RWPE1 (cell line): ENCODE data around the gene RNF26.

Experiments used
- CTCF ChIA-PET: fragments of 350-600 bp; sonication (Branson Sonifier 250); formaldehyde crosslinking; extraction: SDS; loops from one replicate; lab custom pipeline; 2021; lab: Yijun Ruan, JAX
- POLR2A ChIA-PET: fragments of 400-600 bp; formaldehyde crosslinking; extraction: SDS; loops from one replicate; lab custom pipeline; 2020; ENCODE audit warnings: antibody characterized with exemption; ENCODE audit not compliant: low non-redundant PET; lab: Yijun Ruan, JAX
- DNase-seq: peaks from one replicate; pipeline ENCODE4 v3.0.0; 2012; ENCODE audit warnings: low spot score
- H3K27ac ChIP-seq: fragments of 450-650 bp; 2 replicates; pipeline ENCODE4 v1.5.1; 2017
- TF ChIP-seq, protein P1 (sequence below): fragments of 450-650 bp; conservative IDR thresholded peaks from 2 replicates; pipeline ENCODE4 v1.5.1; 2017; ENCODE audit warnings: low read depth, mild to moderate bottlenecking

The RNF26 gene

DNA sequence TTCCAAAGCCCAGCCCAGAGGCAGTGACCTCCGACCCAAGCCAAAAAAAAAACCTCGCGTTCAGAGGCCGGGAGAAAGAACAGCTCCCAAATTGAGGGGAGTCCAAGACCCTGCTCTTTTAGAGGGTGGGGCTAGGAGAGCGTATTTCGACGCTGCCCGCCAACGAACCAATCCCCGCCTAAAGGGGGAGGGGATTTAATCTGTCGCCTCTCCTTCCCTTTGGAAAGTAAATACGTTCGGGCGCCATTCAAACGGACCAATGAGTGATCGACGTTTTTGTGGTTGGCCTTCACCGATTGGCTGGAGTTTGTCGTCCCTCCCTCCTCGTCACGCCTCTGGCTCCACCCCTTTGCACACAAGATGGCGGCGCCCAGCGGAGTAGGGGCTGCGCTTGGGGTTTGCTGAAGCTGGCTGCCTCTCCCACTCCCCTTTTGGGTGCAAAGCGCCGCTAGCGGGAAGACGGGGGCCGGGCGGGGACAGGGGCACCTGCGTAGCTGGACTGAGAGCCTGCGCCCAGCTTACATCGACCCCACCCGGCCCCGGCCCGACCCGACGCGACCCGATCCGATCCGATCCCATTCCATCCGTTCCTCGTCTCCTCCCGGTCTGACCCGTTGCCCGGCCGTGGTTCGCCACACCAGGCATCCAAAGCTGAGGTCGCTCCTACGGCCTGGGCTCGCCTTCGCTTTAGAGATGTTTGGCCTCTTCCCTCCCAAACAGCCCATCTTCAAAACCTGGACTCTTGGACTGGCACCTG, at the start of gene RNF26:
Gene RNF26 (plus strand): TSS at position 354 of the 757 bp plus-strand sequence. CDS start 596 bp downstream, outside the sequence.
- TF ChIP-seq, protein P1, sequence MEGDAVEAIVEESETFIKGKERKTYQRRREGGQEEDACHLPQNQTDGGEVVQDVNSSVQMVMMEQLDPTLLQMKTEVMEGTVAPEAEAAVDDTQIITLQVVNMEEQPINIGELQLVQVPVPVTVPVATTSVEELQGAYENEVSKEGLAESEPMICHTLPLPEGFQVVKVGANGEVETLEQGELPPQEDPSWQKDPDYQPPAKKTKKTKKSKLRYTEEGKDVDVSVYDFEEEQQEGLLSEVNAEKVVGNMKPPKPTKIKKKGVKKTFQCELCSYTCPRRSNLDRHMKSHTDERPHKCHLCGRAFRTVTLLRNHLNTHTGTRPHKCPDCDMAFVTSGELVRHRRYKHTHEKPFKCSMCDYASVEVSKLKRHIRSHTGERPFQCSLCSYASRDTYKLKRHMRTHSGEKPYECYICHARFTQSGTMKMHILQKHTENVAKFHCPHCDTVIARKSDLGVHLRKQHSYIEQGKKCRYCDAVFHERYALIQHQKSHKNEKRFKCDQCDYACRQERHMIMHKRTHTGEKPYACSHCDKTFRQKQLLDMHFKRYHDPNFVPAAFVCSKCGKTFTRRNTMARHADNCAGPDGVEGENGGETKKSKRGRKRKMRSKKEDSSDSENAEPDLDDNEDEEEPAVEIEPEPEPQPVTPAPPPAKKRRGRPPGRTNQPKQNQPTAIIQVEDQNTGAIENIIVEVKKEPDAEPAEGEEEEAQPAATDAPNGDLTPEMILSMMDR: no peak
- peak within 1 kb of the TSS; percentile 82 for H3K27ac ChIP-seq
- DNase-seq: peak; percentile 100
- CTCF ChIA-PET: no interaction called here
- POLR2A ChIA-PET: interaction anchor here (0.6 kb wide), 1 partner anchor 42 kb away, joined by 3 read pairs; no protein-coding TSS in a partner anchor

DNA sequence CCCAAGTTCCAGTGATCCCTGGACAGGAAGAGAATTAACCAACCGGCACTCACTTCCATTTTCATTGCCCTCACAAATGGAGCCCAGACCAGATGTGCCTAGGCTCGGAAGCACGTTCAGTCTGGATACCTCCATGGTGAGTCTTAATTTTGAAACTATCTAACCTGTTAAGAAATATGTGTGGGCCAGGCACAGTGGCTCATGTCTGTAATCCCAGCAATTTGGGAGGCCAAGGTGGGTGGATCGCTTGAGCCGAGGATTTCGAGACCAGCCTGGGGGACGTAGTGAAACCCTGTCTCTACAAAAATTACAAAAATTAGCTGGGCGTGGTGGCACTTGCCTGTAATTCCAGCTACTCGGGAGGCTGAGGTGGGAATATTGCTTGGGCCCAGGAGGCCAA, 48.9 kb upstream of the RNF26 start:
- H3K27ac ChIP-seq: no peak overlapping the region
- TF ChIP-seq, protein P1: no peak
- ChIA-PET CTCF (interaction anchor here (0.6 to 1.3 kb wide), 3 partner anchors 12 to 96 kb away, joined by 3 to 5 read pairs (median 5); partner anchors contain the start of gene USP2), POLR2A (no interaction called here)
- no peak for DNase-seq

DNA sequence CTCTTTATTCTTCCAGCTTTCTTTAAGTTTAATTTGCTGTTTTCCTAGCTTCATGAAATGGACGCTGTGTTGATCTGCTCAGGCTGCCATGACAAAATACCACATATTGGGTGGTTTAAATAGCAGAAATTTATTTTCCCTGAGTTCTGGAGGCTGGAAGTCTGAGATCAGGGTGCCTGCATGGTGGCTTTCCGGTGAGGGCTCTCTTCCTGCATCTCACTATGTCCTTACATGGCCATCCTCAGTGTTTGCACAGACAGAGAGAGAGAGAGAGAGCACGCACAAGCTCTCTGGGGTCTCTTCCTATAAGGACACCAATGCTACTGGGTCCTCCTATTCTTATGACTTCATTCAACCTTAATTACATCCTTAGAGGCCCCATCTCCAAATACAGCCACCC, 46.1 kb upstream of the RNF26 start:
- ChIA-PET CTCF (interaction anchor here (0.6 to 0.8 kb wide), 3 partner anchors 16 to 338 kb away, joined by 3 to 4 read pairs (median 4); no protein-coding TSS in a partner anchor), POLR2A (no interaction called here)
- H3K27ac ChIP-seq: no peak overlapping the region
- DNase-seq: no peak
- TF ChIP-seq, protein P1: no peak

DNA sequence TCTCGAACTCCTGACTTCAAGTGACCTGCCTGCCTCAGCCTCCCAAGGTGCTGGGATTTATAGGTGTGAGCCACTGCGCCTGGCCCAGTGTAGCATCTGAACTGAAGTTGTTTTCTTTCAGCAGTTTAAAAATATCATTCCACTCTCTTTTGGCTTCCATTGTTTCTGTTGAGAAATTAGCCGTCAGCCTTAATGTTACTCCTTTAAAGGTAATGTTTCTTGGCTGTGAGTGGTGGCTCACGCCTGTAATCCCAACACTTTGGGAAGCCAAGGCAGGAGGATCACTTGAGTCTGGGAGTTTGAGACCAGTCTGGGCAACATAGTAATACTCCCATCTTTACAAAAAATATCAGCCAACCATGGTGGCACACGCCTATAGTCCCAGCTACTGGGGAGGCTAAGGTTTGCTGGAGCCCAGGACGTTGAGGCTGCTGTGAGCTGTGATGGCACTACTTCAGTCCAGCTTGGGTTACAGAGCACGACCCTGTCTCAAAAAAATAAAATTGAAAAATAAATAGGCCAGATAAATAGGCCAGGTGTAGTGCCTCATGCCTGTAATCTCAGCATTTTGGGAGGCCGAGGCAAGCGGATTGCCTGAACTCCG, 43.3 kb upstream of the RNF26 start:
- CTCF ChIA-PET: interaction anchor here (0.6 to 0.8 kb wide), 2 partner anchors 13 to 31 kb away, joined by 3 read pairs; no protein-coding TSS in a partner anchor

DNA sequence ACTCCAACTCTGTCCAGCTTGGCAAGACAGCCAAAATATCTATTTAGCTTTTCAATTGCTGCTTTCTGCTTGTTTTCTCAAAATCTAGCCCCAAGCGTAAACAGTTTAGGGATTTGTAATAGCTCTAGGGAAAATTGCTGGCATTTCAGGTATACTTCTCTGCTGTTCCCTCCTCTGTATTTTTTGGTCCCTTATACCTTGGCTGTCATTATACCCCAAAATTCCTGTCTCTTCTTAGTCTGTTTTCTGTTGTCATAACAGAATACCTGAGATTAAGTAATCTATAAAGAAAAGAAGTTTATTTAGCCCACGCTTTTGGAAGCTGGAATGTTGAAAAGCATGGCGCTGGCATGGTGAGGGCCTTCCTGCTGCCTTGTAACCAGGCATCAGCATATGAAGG, 40.9 kb upstream of the RNF26 start:
- TF ChIP-seq, protein P1: no peak
- DNase-seq: no peak
- CTCF ChIA-PET: interaction anchor here (0.6 to 1.2 kb wide), 3 partner anchors 26 to 63 kb away, joined by 4 to 7 read pairs (median 5); no protein-coding TSS in a partner anchor
- POLR2A ChIA-PET: no interaction called here
- no peak overlapping the region for H3K27ac ChIP-seq

More for the DNA sequence above, 43.3 kb upstream of the RNF26 start:
- DNase-seq: no peak
- no peak overlapping the region for H3K27ac ChIP-seq
- TF ChIP-seq, protein P1: no peak
- POLR2A ChIA-PET: no interaction called here

DNA sequence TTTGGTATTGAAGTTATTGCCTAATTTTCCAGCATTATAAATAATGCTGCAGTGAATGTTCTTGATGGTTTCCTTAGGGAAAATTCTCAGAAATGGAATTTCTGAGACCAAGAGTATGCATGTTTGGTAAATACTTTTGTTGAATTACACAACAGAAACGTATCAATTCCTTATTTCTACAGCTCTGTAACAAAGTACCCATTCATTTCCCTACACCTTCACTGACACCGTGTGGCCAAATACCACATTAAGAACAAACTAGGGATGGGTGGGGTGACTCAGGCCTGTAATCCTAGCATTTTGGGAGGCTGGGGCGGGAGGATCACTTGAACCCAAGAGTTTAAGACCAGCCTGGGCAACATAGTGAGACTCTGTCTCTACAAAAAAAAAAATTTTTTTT, 39.1 kb upstream of the RNF26 start:
- ChIA-PET POLR2A (no interaction called here), CTCF (interaction anchor here (0.6 kb wide), 1 partner anchor 86 kb away, joined by 3 read pairs; the partner anchor contains the start of gene USP2)
- no peak overlapping the region for H3K27ac ChIP-seq
- DNase-seq: no peak
- TF ChIP-seq, protein P1: no peak; the same call in 1 of the 2 replicates
